Esophagus squamous epithelium (tissue), 5 donors: ENCODE data around the gene SMAD5. TPM values are rescaled to one million over a fixed set of nuclear protein-coding genes. Genes with fewer than 3 reads are reported as not detected.

Experiments
- DNase-seq: peaks from one replicate; lab custom pipeline; 2025; lab: John Stamatoyannopoulos, UW
- H3K27ac ChIP-seq, 4 donors: fragments of 200-600 bp; sonication (generic); one replicate each; pipeline ENCODE4 v1.5.1; 2016 to 2019; ENCODE audit warnings: mild to moderate bottlenecking in 1 of 4
- H3K27me3 ChIP-seq, 4 donors: fragments of 200-600 bp; sonication (generic); 1 replicate in 3 of 4; 2 replicates in 1 of 4; pipeline versions ENCODE4 v1.5.1 to v1.6.0; 2017 to 2021; ENCODE audit warnings: antibody characterized with exemption in 1 of 4
- H3K36me3 ChIP-seq, 3 donors: fragments of 200-600 bp; sonication (generic); one replicate each; pipeline ENCODE4 v1.5.1; 2016 to 2019
- H3K4me1 ChIP-seq, 3 donors: fragments of 200-600 bp; sonication (generic); one replicate each; pipeline ENCODE4 v1.5.1; 2017 to 2019
- H3K4me3 ChIP-seq, 4 donors: fragments of 200-600 bp; sonication (generic); 1 replicate in 3 of 4; 2 replicates in 1 of 4; pipeline ENCODE4 v1.5.1; 2016 to 2019; ENCODE audit warnings: mild to moderate bottlenecking in 2 of 4, moderate library complexity in 1 of 4
- H3K9me3 ChIP-seq, 3 donors: fragments of 200-600 bp; sonication (generic); one replicate each; pipeline ENCODE4 v1.5.1; 2016 to 2019
- POLR2A ChIP-seq, 4 donors: fragments of 450-650 bp; IDR thresholded peaks; one replicate each; pipeline ENCODE4 v1.6.1; 2017; ENCODE audit warnings: antibody characterized with exemption in 4 of 4, mild to moderate bottlenecking in 4 of 4, moderate library complexity in 3 of 4
- WGBS, 2 donors: methylation state at CpG; one replicate each; pipeline ENCODE4 v1.1.5; 2018; 5-methylcytosine and 5-hydroxymethylcytosine counted together
- intact Hi-C: fragments of 100-400 bp; cut with DNase I; formaldehyde crosslinking; loops from one replicate; pipeline ENCODE4 v1.15.0; 2022
- total RNA-seq, 4 donors: library from RNA; depleted of rRNA; stranded (reverse); fragments of >200 nt; gene quantifications; one replicate each; pipeline ENCODE4 v1.1.0, GENCODE V29; 2016
- TF ChIP-seq, protein P1 (sequence below), 6 experiments: fragments of 450-650 bp in 4 of 6; fragments of 200-600 bp in 2 of 6; sonication (generic) in 2 of 6; IDR thresholded peaks; one replicate each; pipeline ENCODE4 v1.5.1; 2016 to 2019; ENCODE audit warnings: antibody characterized with exemption in 6 of 6, mild to moderate bottlenecking in 4 of 6, moderate library complexity in 4 of 6
- donor health status: DM: yes; HTN: yes; CAD: no.

Gene SMAD5
- total RNA-seq, 4 donors from 2014 or later, result 32.0 to 49.6 (median 38.1) TPM

DNA sequence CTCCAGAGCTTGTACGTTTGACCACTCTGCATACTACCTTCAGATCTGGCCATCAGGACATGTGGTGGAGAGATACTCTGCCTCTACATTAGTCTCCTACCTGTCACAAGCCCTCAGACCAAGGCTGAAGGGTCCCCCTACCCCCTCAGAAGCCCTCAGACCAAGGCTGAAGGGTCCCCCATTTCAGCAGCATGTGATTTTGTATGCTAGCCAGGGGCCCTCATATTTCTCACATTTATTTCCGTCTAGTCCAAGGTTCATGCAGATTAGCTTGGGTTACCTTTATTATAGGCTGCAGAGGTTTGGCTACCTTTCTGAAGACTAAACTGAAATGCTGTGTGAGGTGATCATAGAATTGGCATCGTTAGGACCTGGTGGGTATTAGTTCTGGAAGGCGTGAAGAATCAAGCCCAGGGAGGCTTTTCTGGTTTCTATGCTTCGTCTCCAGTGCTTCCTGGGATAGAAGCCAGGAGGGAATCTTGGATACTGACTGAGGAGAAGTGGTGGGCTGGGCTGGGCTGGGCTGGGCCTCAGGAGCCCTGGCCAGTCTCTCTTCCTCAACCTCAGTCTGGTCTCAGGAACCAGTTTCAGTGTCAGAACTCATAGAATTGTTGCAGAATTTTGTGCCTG is 57.6 kb downstream of the SMAD5 start:
- DNase-seq, result no peak
- no peak overlapping the region for H3K4me3 ChIP-seq
- peaks cover 16 to 39% (median 19%) of the 10 kb centered on the region in 3 donors for H3K4me1 ChIP-seq
- H3K36me3 ChIP-seq, result peaks cover 0 to 40% (median 0%) of the 10 kb centered on the region in 3 donors
- TF ChIP-seq, protein P1, sequence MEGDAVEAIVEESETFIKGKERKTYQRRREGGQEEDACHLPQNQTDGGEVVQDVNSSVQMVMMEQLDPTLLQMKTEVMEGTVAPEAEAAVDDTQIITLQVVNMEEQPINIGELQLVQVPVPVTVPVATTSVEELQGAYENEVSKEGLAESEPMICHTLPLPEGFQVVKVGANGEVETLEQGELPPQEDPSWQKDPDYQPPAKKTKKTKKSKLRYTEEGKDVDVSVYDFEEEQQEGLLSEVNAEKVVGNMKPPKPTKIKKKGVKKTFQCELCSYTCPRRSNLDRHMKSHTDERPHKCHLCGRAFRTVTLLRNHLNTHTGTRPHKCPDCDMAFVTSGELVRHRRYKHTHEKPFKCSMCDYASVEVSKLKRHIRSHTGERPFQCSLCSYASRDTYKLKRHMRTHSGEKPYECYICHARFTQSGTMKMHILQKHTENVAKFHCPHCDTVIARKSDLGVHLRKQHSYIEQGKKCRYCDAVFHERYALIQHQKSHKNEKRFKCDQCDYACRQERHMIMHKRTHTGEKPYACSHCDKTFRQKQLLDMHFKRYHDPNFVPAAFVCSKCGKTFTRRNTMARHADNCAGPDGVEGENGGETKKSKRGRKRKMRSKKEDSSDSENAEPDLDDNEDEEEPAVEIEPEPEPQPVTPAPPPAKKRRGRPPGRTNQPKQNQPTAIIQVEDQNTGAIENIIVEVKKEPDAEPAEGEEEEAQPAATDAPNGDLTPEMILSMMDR (IDR thresholded peaks at IDR 0.05), result no peak
- no peak for TF ChIP-seq POLR2A (IDR thresholded peaks at IDR 0.05)
- peaks cover 0 to 58% (median 12%) of the 10 kb centered on the region in 4 donors for H3K27me3 ChIP-seq
- H3K27ac ChIP-seq, result no peak overlapping the region
- WGBS, 2 donors, result 29% methylated on average over 3 to 5 of the region's 5 CpGs
- intact Hi-C loops, result no loop called here
- H3K9me3 ChIP-seq, result no peaks in the 10 kb centered on the region

DNA sequence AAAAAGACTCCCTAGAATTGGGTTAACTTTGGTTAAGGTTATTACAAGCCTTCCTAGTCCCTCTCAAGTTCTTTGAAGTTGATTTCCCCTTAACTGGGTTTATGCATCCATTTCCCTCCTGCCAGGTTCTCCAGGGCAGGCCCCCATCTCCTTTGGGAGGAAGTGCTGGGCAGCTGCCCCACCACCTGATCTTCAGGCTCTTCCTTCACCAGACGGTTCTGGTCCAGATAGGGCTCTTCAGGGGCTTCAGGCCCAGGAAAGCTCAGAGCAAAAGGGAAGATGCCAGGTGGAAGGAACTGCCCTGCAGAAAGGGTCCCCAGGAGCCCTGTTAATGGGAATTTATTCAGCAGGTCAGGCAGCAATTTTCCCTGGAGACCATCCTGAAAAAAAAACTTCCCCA is 58.3 kb downstream of the SMAD5 start:
- Histone ChIP-seq H3K27ac (no peak overlapping the region), H3K4me1 (peaks cover 16 to 39% (median 19%) of the 10 kb centered on the region in 3 donors), H3K36me3 (peaks cover 0 to 39% (median 0%) of the 10 kb centered on the region in 3 donors), H3K27me3 (peaks cover 0 to 64% (median 12%) of the 10 kb centered on the region in 4 donors), H3K9me3 (no peaks in the 10 kb centered on the region), H3K4me3 (no peak overlapping the region)
- intact Hi-C loops, result no loop called here
- TF ChIP-seq POLR2A (IDR thresholded peaks at IDR 0.05), result no peak
- TF ChIP-seq, protein P1 (IDR thresholded peaks at IDR 0.05), result no peak
- WGBS, 2 donors, result 17% methylated on average over 1 of the region's 1 CpG; no CpG with 5 or more reads in 1 of the 2 donors
- no peak for DNase-seq

DNA sequence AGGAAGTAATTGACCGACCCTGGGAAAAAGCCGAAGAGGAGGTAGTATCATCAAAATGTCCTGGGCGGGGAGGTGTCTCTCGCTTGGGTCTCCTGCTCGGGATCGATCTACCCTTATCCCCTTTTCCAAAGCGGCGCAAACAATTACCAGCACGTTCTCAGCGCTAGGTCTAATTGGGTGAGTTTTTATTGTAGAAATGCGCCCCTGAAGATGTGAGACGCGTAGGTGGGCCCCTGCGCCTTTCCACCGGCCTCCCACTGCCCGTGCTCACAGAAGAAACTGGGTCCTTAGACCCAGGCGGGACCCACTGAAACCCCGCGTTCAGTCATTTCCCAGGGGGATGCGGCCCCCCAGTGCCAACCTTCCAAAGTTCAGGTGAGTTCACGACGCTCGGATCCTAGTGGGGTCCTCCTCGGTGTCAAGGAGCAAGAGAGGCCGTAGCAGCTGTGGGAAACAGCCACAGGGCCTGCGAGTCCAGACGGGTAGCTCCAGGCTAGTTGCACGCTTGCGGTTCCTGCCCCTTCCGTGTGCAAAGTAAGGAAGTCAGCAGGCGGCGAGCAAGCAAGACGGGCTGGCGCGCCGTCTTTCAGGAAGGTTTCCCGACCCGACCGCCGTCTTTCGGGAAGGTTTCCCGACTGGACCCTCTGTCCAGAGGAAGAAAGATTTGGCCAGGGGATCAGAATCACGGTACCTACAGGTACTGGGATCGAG is 58.8 kb downstream of the SMAD5 start:
- intact Hi-C loops, result no loop called here
- WGBS, 2 donors, result 33 to 61% methylated on average over 15 of the region's 44 CpGs
- TF ChIP-seq, protein P1 (IDR thresholded peaks at IDR 0.05), result no peak
- TF ChIP-seq POLR2A (IDR thresholded peaks at IDR 0.05), result no peak
- no peak for DNase-seq
- peaks cover 0 to 64% (median 12%) of the 10 kb centered on the region in 4 donors for H3K27me3 ChIP-seq
- no peaks in the 10 kb centered on the region for H3K9me3 ChIP-seq
- H3K4me3 ChIP-seq, result peak overlapping the region; percentile 27 to 57 (median 44)
- peaks cover 16 to 39% (median 19%) of the 10 kb centered on the region in 3 donors for H3K4me1 ChIP-seq
- H3K27ac ChIP-seq, result no peak overlapping the region
- peaks cover 0 to 34% (median 0%) of the 10 kb centered on the region in 3 donors for H3K36me3 ChIP-seq

DNA sequence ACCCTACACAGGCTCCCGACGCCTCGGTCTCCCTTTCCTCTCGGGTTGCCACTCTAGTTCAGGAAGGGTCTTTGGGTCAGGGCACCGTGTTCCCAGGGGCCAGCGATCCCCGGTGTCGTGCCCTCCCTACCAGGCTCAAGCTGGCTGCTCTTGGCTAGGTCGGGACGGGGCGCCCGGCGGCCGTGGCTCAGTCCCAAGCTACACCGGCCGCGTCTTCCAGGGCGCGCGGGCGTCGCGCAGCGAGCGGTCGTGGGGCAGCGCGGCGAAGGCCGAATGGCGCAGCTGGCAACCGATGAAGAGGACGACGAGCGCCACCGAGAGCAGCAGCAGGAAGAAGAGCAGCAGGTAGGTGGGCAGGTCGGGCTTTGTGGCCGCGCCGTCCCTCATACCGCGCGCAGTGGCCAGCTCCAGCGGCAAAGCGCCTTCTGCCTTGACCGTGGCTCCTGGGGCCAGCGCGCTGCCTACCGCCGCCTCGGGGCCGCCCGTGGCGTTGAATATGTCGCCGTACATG is 59.4 kb downstream of the SMAD5 start:
- Histone ChIP-seq H3K27ac (no peak overlapping the region), H3K27me3 (peaks cover 0 to 64% (median 12%) of the 10 kb centered on the region in 4 donors), H3K9me3 (no peaks in the 10 kb centered on the region), H3K36me3 (peaks cover 0 to 28% (median 0%) of the 10 kb centered on the region in 3 donors), H3K4me1 (peaks cover 16 to 39% (median 19%) of the 10 kb centered on the region in 3 donors), H3K4me3 (peak overlapping the region; percentile 27 to 57 (median 44))
- intact Hi-C loops, result no loop called here
- WGBS, 2 donors, result no CpG with 5 or more reads among the region's 56 CpGs
- no peak for DNase-seq
- no peak for TF ChIP-seq POLR2A (IDR thresholded peaks at IDR 0.05)
- TF ChIP-seq, protein P1 (IDR thresholded peaks at IDR 0.05), result no peak
